Kidney (tissue), 14 donors: Measurements from ENCODE around the gene SPATA6. TPM values are rescaled to one million over a fixed set of nuclear protein-coding genes. Genes with fewer than 3 reads are reported as not detected.
A peak's percentile ranks its signal among the peaks of the same experiment; 100 is the strongest.

Experiments used
- DNase-seq, 5 donors: peaks; one replicate each; pipeline ENCODE4 v3.0.0-alpha.2; 2013 to 2020
- FAIRE-seq: peaks from 2 replicates; lab custom pipeline; 2012; peaks lifted over from hg19 to GRCh38; lab: Jason Lieb, UNC
- H3K27ac ChIP-seq, 2 donors: one replicate each; pipeline ENCODE4 v1.7.0; 2013; ENCODE audit warnings: low read depth in 2 of 2, low read length in 2 of 2, inconsistent platforms in 1 of 2
- H3K27me3 ChIP-seq: one replicate; pipeline ENCODE4 v1.7.1; 2013; ENCODE audit warnings: low read length, inconsistent platforms; ENCODE audit not compliant: control insufficient read depth, insufficient read depth
- H3K36me3 ChIP-seq, 3 donors: one replicate each; pipeline versions ENCODE4 v1.7.0 to v1.7.1; 2013; ENCODE audit warnings: low read length in 3 of 3, control low read depth in 1 of 3, inconsistent platforms in 1 of 3; ENCODE audit not compliant: insufficient read depth in 3 of 3, control insufficient read depth in 2 of 3
- H3K4me1 ChIP-seq, 3 donors: one replicate each; pipeline versions ENCODE4 v1.7.0 to v1.7.1; 2013; ENCODE audit warnings: low read length in 3 of 3, inconsistent platforms in 1 of 3, low read depth in 1 of 3; ENCODE audit not compliant: control insufficient read depth in 2 of 3, insufficient read depth in 2 of 3
- H3K4me3 ChIP-seq, 3 donors: one replicate each; pipeline versions ENCODE4 v1.7.0 to v1.8.1; 2013; ENCODE audit warnings: low read length in 3 of 3, control low read depth in 1 of 3, inconsistent platforms in 1 of 3
- H3K9ac ChIP-seq, 3 donors: one replicate each; pipeline versions ENCODE4 v1.7.0 to v1.7.1; 2013; ENCODE audit warnings: low read length in 3 of 3, control low read depth in 1 of 3, inconsistent platforms in 1 of 3
- H3K9me3 ChIP-seq, 3 donors: one replicate each; pipeline versions ENCODE4 v1.7.0 to v1.7.1; 2013; ENCODE audit warnings: low read length in 3 of 3, control low read depth in 1 of 3, inconsistent platforms in 1 of 3; ENCODE audit not compliant: control insufficient read depth in 2 of 3, insufficient read depth in 1 of 3
- intact Hi-C: fragments of 100-400 bp; cut with DNase I; formaldehyde crosslinking; loops from one replicate; pipeline ENCODE4 v1.11.1; 2022
- polyA plus RNA-seq: library from polyadenylated mRNA; stranded (reverse); fragments of 350-450 nt; fragmentation: Illumina TruSeq; extraction: RNeasy Lipid Tissue Mini Kit (QIAGEN cat#74804); gene quantifications from one replicate; pipeline ENCODE4 v1.2.3, GENCODE V29; 2014; ENCODE audit warnings: low read depth, low replicate concordance; ENCODE audit not compliant: insufficient read depth
- total RNA-seq: library from RNA; stranded (reverse); fragmentation: NEBNext Ultra II Directional; extraction: Animal tissue kit (Norgen Biotek cat#: 25700); gene quantifications from one replicate; pipeline ENCODE4 v1.2.1, GENCODE V29; 2021
- TF ChIP-seq, protein P1 (sequence below): IDR thresholded peaks from 3 replicates; pipeline ENCODE4 v1.5.1; 2012; ENCODE audit warnings: mild to moderate bottlenecking, moderate library complexity, borderline replicate concordance; ENCODE audit not compliant: insufficient read depth; ENCODE audit errors: extremely low read depth
- donor health status: control.
- donor health status: control.
- donor health status: control.
- donor health status: control.
- donor health status: control.
- donor health status: DM: yes; HTN: yes; CAD: no.
- donor health status: Normal renal cell carcinoma (clear cell type).

SPATA6 gene
- total and polyA plus RNA-seq, 2 donors from 2014 or later, result 5.6 to 32.5 TPM

- peak overlapping the region; percentile 60 to 92 for H3K27ac ChIP-seq
- intact Hi-C loops, result no loop called here
- no peaks in the 10 kb centered on the region for H3K9me3 ChIP-seq
- no peaks in the 10 kb centered on the region for H3K27me3 ChIP-seq
- H3K4me1 ChIP-seq, result peaks cover 0 to 13% (median 0%) of the 10 kb centered on the region in 3 donors
- peak overlapping the region; percentile 83 to 92 (median 89) for H3K9ac ChIP-seq
- TF ChIP-seq, protein P1, sequence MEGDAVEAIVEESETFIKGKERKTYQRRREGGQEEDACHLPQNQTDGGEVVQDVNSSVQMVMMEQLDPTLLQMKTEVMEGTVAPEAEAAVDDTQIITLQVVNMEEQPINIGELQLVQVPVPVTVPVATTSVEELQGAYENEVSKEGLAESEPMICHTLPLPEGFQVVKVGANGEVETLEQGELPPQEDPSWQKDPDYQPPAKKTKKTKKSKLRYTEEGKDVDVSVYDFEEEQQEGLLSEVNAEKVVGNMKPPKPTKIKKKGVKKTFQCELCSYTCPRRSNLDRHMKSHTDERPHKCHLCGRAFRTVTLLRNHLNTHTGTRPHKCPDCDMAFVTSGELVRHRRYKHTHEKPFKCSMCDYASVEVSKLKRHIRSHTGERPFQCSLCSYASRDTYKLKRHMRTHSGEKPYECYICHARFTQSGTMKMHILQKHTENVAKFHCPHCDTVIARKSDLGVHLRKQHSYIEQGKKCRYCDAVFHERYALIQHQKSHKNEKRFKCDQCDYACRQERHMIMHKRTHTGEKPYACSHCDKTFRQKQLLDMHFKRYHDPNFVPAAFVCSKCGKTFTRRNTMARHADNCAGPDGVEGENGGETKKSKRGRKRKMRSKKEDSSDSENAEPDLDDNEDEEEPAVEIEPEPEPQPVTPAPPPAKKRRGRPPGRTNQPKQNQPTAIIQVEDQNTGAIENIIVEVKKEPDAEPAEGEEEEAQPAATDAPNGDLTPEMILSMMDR, result no peak
- no peaks in the 10 kb centered on the region for H3K36me3 ChIP-seq
- FAIRE-seq, result no peak
- H3K4me3 ChIP-seq, result peak overlapping the region; percentile 75 to 91 (median 84)
- DNase-seq, result no peak
Observed at GRCh38 chr1:48472638-48473037, 634 bp upstream of the SPATA6 start.

DNA sequence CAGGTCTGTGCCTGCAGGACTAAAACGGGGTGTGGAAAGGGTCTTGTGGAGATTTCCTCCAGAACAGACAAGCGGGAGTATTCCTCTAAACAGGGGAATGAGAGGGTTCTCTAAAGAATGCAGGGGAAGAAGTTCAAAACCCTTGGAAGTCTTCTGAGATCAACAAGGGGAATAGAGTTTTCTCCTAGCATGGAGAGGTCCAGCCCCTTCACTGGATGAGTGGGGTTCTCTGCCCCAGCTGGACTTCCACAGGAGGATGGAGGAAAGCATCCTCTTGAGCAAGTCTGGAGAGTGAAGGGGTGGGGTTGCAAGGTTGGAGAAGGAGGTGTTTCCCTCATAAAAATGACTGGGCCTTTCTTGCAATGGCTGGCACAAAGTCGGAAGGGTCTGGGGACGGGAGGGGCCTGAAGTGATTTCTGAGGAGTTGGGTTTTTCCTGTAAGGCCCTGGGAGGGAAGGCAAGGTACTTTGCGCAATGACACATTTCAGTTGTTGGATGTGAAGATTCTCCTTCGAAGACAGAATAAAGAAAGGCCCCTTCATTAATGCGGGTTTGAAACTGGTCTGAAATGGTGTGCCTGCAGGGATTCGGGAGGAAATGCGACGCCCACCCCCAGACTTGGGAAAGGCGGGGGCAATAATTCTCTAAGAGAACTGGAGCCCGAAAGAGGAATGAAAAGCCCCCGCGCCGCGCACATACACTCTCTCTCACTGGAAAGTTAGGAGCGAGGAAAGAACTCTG is 884 bp downstream of the SPATA6 start:
- FAIRE-seq, result no peak
- intact Hi-C loops, result no loop called here

GRCh38 chr1:48470481-48470855 is 1.5 kb downstream of the SPATA6 start:
- Histone ChIP-seq H3K9me3 (no peaks in the 10 kb centered on the region), H3K4me3 (peak overlapping the region; percentile 35 to 83 (median 75)), H3K9ac (peak overlapping the region in 1 of 3 donors; percentile 4), H3K27me3 (no peaks in the 10 kb centered on the region), H3K4me1 (peaks cover 0 to 13% (median 0%) of the 10 kb centered on the region in 3 donors), H3K36me3 (no peaks in the 10 kb centered on the region), H3K27ac (peak overlapping the region; percentile 10 to 89)
- intact Hi-C loops, result no loop called here
- DNase-seq (peak in 4 of 5 donors; percentile 37 to 73 (median 66)), FAIRE-seq (no peak)
- TF ChIP-seq, protein P1, result no peak

More for the DNA sequence above, 884 bp downstream of the SPATA6 start:
- peak overlapping the region; percentile 75 to 83 (median 79) for H3K4me3 ChIP-seq
- TF ChIP-seq, protein P1, result no peak
- H3K36me3 ChIP-seq, result no peaks in the 10 kb centered on the region
- peak overlapping the region; percentile 84 to 89 for H3K27ac ChIP-seq
- peaks cover 0 to 13% (median 0%) of the 10 kb centered on the region in 3 donors for H3K4me1 ChIP-seq
- no peaks in the 10 kb centered on the region for H3K27me3 ChIP-seq
- peak in 3 of 5 donors; percentile 14 to 31 (median 29) for DNase-seq
- no peaks in the 10 kb centered on the region for H3K9me3 ChIP-seq
- peak overlapping the region; percentile 62 to 71 (median 68) for H3K9ac ChIP-seq
